Stimulated activated CD4-positive, alpha-beta T cell treated with anti-CD3 and anti-CD28 coated beads, TNF-alpha, amount 100 ng/mL, for 1 hour (primary cell): Measurements from ENCODE around the gene SEL1L3.

Experiments
- DNase-seq, 3 donors: peaks; one replicate each; pipeline ENCODE4 v3.0.0-alpha.2; 2020; ENCODE audit warnings: low read depth in 3 of 3, low spot score in 1 of 3

The SEL1L3 gene

GRCh38 chr4:25856756-25857155 is 6.0 kb downstream of the SEL1L3 start:
- no peak for DNase-seq

GRCh38 chr4:25852103-25852502 is 10.7 kb downstream of the SEL1L3 start:
- DNase-seq: no peak

- no peak for DNase-seq
Observed at GRCh38 chr4:25847329-25847728, 15.5 kb downstream of the SEL1L3 start.

- DNase-seq: no peak
Observed at GRCh38 chr4:25845841-25846653, 16.7 kb downstream of the SEL1L3 start.

GRCh38 chr4:25844961-25845712 is 17.7 kb downstream of the SEL1L3 start:
- no peak for DNase-seq

GRCh38 chr4:25843340-25844097 is 19.3 kb downstream of the SEL1L3 start:
- no peak for DNase-seq

GRCh38 chr4:25842229-25842845 is 20.5 kb downstream of the SEL1L3 start:
- DNase-seq: no peak

GRCh38 chr4:25839687-25840086 is 23.1 kb downstream of the SEL1L3 start:
- DNase-seq: no peak

GRCh38 chr4:25839233-25839632 is 23.6 kb downstream of the SEL1L3 start:
- no peak for DNase-seq

- DNase-seq: no peak
Observed at GRCh38 chr4:25838526-25838925, 24.3 kb downstream of the SEL1L3 start.

- no peak for DNase-seq
Observed at GRCh38 chr4:25837107-25837506, 25.7 kb downstream of the SEL1L3 start.

- DNase-seq: no peak
Observed at GRCh38 chr4:25835384-25835783, 27.4 kb downstream of the SEL1L3 start.

GRCh38 chr4:25834411-25835107 is 28.2 kb downstream of the SEL1L3 start:
- DNase-seq: no peak

GRCh38 chr4:25830548-25830947 is 32.2 kb downstream of the SEL1L3 start:
- no peak for DNase-seq

GRCh38 chr4:25827897-25828296 is 34.9 kb downstream of the SEL1L3 start:
- DNase-seq: no peak

GRCh38 chr4:25827373-25827772 is 35.4 kb downstream of the SEL1L3 start:
- DNase-seq: no peak

GRCh38 chr4:25826074-25826752 is 36.6 kb downstream of the SEL1L3 start:
- DNase-seq: no peak

- DNase-seq: no peak
Observed at GRCh38 chr4:25823632-25824031, 39.2 kb downstream of the SEL1L3 start.

GRCh38 chr4:25821899-25822298 is 40.9 kb downstream of the SEL1L3 start:
- no peak for DNase-seq

GRCh38 chr4:25821267-25821666 is 41.5 kb downstream of the SEL1L3 start:
- DNase-seq: no peak
